HG03378 (cell line): ENCODE results near the gene CHD6.

ENCODE experiments used
- ATAC-seq: cut with Tn5 transposase; IDR thresholded peaks from one replicate; pipeline ENCODE4 v1.9.1; 2021; ENCODE audit warnings: mild to moderate bottlenecking, moderate library complexity; ENCODE audit not compliant: unreplicated experiment

Gene CHD6

GRCh38 chr20:41587523-41587922 is 30.7 kb downstream of the CHD6 start:
- ATAC-seq = no peak

DNA sequence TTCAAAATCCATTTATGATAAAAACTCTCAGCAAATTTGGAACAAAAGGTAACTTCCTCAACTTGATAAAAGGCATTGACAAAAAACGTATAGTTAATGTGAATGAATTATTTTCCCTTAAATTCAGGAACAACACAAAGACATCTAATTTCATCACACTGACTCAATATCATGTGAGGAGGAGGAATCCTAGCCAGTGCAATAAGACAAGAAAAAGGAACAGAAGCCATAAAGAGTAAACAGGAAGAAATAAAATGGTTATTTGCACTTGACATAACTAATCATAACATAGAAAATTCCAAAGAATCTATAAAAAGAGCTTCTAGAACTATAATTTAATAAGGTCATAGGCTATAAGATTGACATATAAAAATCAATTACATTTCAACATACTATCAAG is 31.4 kb downstream of the CHD6 start:
- ATAC-seq = no peak

GRCh38 chr20:41580350-41580749 is 37.8 kb downstream of the CHD6 start:
- ATAC-seq = no peak

- no peak for ATAC-seq
Measured at GRCh38 chr20:41577129-41578009, 40.8 kb downstream of the CHD6 start.

DNA sequence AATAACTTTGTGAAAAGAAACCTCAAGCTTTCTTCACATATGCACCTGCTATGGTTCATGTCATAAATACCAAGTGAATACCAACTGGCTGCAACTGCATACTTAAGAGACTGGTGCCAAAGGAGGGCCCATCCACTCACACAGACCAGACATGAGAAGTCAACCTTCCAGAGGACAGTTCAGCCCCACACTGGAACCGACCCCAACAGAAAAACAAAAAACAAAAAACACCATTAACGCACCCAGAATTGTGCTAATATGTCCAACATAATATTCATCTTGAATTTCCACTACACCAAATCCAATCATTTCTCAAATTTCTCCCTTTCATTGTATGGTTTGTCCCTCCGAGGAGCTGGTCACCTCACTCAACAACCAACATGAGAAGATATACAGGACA is 42.8 kb downstream of the CHD6 start:
- no peak for ATAC-seq

- no peak for ATAC-seq
Measured at GRCh38 chr20:41574802-41575389, 43.3 kb downstream of the CHD6 start.

- ATAC-seq = no peak
Measured at GRCh38 chr20:41573955-41574354, 44.2 kb downstream of the CHD6 start.

GRCh38 chr20:41572010-41572572 is 46.1 kb downstream of the CHD6 start:
- no peak for ATAC-seq

GRCh38 chr20:41571006-41571405 is 47.2 kb downstream of the CHD6 start:
- ATAC-seq = no peak

DNA sequence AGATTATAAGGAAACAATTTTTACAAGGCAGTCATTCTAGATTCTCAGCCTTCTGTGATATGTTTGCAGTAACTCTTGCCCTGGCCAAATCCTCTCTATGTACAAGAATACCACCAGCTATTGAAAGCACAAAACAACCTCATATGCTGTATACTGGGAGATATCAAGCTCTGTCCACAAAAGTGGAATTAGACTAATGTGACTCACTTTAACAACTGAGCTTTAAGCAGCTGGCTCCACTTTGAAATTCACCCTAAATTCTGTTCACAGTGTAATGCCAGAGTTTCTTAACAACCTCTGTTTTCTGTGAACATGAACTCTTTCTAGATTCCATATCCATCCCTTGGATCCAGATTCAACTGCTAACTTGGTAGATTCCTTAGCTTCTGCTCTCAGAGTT is 47.6 kb downstream of the CHD6 start:
- ATAC-seq = no peak

- no peak for ATAC-seq
Measured at GRCh38 chr20:41567615-41568014, 50.6 kb downstream of the CHD6 start.

DNA sequence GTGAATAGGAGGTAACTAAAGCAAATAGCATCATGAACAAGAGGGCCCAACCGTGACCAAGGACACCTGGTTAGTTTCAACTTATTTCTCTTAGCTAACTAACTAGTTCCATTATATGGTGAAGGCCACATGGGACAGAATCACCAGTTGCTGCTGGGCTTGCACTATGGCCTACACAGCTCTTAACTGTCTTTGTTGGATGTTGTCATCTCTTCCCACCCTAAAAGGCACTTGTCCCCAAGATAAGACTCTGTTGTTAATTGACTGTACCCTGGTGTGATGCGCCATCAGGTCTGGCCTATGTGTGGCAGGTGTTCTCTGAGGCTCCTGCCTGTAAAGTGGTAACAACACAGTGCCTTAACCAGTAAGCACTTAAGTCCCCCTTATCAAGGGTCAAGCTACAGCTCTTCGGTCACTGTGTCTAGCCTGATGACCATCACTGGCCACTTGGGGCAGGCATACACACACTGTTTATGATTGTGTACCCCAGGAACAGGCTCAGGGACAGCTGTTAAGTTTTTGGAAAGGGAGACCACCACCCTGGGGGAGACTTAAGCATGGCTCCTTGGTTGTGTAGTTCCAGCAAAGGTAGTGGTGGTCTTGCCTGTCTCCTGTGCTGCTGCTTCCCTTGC is 51.2 kb downstream of the CHD6 start:
- no peak for ATAC-seq

DNA sequence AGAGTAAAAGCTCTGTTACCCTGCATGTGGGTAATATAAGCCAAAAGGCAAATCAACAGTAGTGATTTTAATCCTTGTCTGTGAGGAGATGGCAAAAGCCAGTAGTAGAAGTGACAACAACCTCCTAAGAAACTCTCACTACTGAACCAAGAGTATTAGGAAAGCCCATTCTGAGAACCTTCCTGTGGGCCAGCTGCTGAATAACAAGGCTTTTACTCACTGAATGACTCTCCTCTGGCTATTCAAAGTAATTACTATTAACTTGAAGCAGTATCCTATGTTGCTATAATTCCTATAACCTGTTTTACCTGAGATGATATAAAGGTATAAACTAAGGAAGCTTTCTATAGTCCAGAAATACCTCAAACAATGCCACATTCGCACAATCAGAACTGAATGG is 55.1 kb downstream of the CHD6 start:
- no peak for ATAC-seq

DNA sequence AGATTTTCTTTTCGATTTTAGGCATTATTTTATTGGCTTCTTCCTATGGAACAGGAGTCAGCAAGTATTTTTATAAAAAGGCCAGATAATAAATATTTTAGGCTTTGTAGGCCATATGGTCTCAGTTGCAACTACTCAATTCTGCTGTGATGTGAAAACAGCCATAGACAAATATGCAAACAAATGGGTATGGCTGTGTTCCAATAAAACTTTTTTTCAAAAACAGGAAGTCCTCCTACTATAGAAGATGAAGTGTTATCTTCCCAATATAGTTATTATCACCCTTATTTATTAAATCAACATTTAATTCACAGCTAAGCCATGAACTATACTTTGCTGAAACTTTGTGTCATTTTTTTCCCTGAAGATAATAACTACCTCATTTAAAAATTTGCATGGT is 57.2 kb downstream of the CHD6 start:
- ATAC-seq = no peak

DNA sequence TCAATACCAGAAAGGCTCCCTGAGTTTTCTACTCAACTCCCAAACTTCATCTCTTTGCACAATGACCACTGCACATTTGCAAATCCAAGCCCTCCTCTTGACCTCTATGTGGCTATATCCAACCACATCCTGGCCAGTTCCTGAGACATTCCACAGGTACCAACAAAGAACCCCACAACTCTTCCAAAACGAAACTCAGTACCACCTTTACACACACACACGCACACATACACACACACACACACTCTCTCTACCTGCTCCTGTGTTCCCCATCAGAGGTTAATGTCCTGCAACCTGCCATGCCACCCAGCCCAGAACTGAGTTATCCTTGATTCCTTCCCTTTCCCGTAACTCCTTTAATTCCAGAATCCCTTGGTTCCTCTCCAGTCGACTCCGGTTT is 58.5 kb downstream of the CHD6 start:
- ATAC-seq = no peak

DNA sequence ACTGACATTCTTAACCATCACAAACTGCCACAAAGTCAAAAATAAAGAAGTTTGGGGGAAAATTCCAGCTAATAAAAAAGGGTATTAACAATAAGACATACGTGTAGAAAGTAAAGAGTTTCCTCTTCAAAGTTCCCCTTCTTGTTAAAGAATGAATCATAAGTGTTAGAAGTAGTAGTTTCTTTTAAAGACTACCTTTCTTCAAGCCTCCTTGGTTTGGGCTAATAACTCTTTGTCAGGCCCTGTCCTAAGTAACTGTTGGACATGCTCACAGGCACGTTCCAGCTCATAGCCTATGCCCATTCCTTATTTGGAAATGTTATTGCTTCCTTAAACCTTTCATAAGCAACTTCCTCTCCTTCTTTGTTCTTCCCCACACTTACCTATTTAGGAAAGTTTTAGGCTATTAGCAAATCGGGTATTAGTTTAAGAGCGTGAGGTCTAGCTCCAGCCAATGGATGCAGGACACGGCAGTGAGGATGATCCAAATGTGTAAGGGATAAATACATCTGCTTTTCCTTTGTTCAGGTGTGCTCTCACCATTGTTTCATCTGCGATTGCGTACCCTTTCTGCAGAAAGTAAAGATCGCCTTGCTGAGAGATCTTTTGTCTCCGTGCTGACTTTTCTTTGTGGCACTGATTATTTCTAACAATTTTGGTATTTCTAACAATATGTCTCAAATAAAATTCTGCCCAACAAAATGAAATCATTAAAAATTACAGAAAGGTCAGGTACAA is 64.9 kb downstream of the CHD6 start:
- ATAC-seq = no peak

- no peak for ATAC-seq
Measured at GRCh38 chr20:41552295-41553068, 65.7 kb downstream of the CHD6 start.

GRCh38 chr20:41551011-41551705 is 67.0 kb downstream of the CHD6 start:
- no peak for ATAC-seq

GRCh38 chr20:41547221-41547620 is 71.0 kb downstream of the CHD6 start:
- ATAC-seq = no peak

GRCh38 chr20:41546535-41546934 is 71.6 kb downstream of the CHD6 start:
- no peak for ATAC-seq
